Measurements from ENCODE around the gene MAN2B1.
A peak's percentile ranks its signal among the peaks of the same experiment; 100 is the strongest.
"Not testable (repeated sequence)": the region's sequence is repeated elsewhere in the genome, so short reads cannot be mapped to it uniquely, and the experiment has no call there.

Gene MAN2B1

GRCh38 chr19:12689581-12690216 lies 23.2 kb upstream of the MAN2B1 start:
- DNase-seq (ENCODE audit: low spot score), result no peak
- TF ChIP-seq CTCF (IDR thresholded peaks at IDR 0.05; ENCODE audit: extremely low read depth, insufficient read depth, missing control alignments), result no peak
- in situ Hi-C loops (cut with MboI; ENCODE audit: low pct_unique_long_range_greater_than_20kb, low sequenced_read_pairs, unreplicated experiment), result no loop called here

- no peak for DNase-seq (ENCODE audit: low spot score)
- TF ChIP-seq CTCF (IDR thresholded peaks at IDR 0.05; ENCODE audit: extremely low read depth, insufficient read depth, missing control alignments), result no peak
- in situ Hi-C loops (cut with MboI; ENCODE audit: low pct_unique_long_range_greater_than_20kb, low sequenced_read_pairs, unreplicated experiment), result no loop called here
Measured at GRCh38 chr19:12689012-12689411, 22.5 kb upstream of the MAN2B1 start.

- in situ Hi-C loops (cut with MboI; ENCODE audit: low pct_unique_long_range_greater_than_20kb, low sequenced_read_pairs, unreplicated experiment), result no loop called here
- DNase-seq (ENCODE audit: low spot score), result no peak
- no peak for TF ChIP-seq CTCF (IDR thresholded peaks at IDR 0.05; ENCODE audit: extremely low read depth, insufficient read depth, missing control alignments)
Measured at GRCh38 chr19:12687496-12688196, 21.1 kb upstream of the MAN2B1 start, which contains the start of gene GNG14. TSS of gene GNG14 (plus strand) at chr19:12687998. CDS start at chr19:12688049, 51 bp downstream.

- in situ Hi-C loops (cut with MboI; ENCODE audit: low pct_unique_long_range_greater_than_20kb, low sequenced_read_pairs, unreplicated experiment), result no loop called here
- DNase-seq (ENCODE audit: low spot score), result no peak
- no peak for TF ChIP-seq CTCF (IDR thresholded peaks at IDR 0.05; ENCODE audit: extremely low read depth, insufficient read depth, missing control alignments)
Measured at GRCh38 chr19:12685831-12686230, 19.3 kb upstream of the MAN2B1 start.

GRCh38 chr19:12681074-12681987 lies 14.8 kb upstream of the MAN2B1 start, which contains the start of gene DHPS:
TSS of gene DHPS (minus strand) at chr19:12681880. CDS start at chr19:12681766, 114 bp downstream.
- TF ChIP-seq CTCF (IDR thresholded peaks at IDR 0.05; ENCODE audit: extremely low read depth, insufficient read depth, missing control alignments), result no peak
- peak; percentile 95 for DNase-seq (ENCODE audit: low spot score)
- in situ Hi-C loops (cut with MboI; ENCODE audit: low pct_unique_long_range_greater_than_20kb, low sequenced_read_pairs, unreplicated experiment), result no loop called here

GRCh38 chr19:12680034-12680433 lies 13.5 kb upstream of the MAN2B1 start:
- no peak for TF ChIP-seq CTCF (IDR thresholded peaks at IDR 0.05; ENCODE audit: extremely low read depth, insufficient read depth, missing control alignments)
- in situ Hi-C loops (cut with MboI; ENCODE audit: low pct_unique_long_range_greater_than_20kb, low sequenced_read_pairs, unreplicated experiment), result no loop called here
- DNase-seq (ENCODE audit: low spot score), result no peak

GRCh38 chr19:12678039-12678438 lies 11.5 kb upstream of the MAN2B1 start:
- in situ Hi-C loops (cut with MboI; ENCODE audit: low pct_unique_long_range_greater_than_20kb, low sequenced_read_pairs, unreplicated experiment), result loop anchor here (10.0 kb wide), 1 partner anchor 113 kb away; no protein-coding TSS in a partner anchor
- DNase-seq (ENCODE audit: low spot score), result not testable (repeated sequence)

Measured in GM13977 (cell line).